ENCODE data around the gene SF3A1. TPM values are rescaled to one million over a fixed set of nuclear protein-coding genes. Genes with fewer than 3 reads are reported as not detected.

Gene SF3A1
- total RNA-seq, 4 donors from 2014 or later: 38.5 to 71.7 (median 60.4) TPM

DNA sequence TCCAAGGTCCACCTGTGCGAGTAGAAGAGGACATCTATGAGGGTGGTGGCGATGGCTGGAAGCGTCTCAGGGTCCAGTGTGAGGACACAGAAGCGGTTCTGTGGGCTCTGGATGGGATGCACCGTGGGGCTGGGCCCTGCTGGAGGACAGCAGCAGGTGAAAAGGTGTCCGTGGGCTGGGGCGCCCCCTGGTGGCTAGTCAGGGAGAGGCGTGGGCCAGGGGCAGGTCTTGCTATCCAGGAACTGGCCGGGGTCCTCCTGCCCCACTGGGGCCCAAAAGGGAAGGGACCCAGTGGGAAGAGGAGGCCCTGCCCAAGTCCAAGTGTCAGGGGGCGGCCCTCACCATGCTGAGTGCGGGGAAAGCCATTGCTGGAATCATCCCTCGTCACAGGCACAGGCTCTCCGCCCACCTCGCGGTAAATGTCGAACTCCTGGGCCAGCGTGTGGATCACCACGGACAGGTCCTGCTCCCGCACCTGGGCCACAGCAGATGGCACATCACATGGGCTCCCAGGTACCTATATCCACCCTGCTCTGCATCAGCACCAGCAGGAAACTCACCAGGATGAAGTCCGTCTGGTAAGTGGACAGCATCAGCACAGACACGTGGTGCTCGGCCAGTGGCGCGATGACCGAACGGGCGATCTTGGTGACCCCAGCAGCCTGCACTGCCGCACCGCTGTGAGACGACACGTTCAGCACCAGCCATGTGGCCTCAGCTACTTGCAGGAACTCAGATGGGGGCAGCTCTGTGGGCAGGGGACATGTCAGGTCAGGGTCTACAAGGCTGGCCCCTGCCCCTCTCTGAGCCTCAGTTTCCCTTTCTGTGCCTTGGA, 69.7 kb downstream of the SF3A1 start:
- TF ChIP-seq, protein P1, sequence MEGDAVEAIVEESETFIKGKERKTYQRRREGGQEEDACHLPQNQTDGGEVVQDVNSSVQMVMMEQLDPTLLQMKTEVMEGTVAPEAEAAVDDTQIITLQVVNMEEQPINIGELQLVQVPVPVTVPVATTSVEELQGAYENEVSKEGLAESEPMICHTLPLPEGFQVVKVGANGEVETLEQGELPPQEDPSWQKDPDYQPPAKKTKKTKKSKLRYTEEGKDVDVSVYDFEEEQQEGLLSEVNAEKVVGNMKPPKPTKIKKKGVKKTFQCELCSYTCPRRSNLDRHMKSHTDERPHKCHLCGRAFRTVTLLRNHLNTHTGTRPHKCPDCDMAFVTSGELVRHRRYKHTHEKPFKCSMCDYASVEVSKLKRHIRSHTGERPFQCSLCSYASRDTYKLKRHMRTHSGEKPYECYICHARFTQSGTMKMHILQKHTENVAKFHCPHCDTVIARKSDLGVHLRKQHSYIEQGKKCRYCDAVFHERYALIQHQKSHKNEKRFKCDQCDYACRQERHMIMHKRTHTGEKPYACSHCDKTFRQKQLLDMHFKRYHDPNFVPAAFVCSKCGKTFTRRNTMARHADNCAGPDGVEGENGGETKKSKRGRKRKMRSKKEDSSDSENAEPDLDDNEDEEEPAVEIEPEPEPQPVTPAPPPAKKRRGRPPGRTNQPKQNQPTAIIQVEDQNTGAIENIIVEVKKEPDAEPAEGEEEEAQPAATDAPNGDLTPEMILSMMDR (IDR thresholded peaks at IDR 0.05): peak in 2 of 3 donors; percentile 85 to 93
- DNase-seq (ENCODE audit: low spot score): peak; percentile 74
- ATAC-seq (ENCODE audit: low FRiP score): no peak

DNA sequence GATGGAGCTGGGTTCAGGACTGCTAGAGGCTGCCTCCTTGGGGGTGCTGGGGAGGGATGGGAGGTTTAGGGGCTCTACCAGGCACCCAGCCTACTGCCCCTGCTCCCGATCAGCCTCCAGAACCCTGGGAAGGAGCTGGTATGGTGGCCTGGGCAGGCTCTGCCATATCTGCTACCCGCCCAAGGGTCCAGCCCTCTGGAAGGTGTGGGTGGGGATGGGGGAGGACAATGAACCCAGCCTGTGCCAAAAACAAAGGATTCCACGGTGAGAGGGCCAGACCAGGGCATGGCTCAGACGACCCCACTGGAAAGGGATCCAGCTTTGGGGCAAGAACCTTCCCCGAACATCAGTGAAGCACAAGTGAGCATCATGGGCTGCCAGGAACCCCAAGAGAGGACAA, 70.4 kb downstream of the SF3A1 start:
- TF ChIP-seq, protein P1 (IDR thresholded peaks at IDR 0.05): no peak
- ATAC-seq (ENCODE audit: low FRiP score) (no peak), DNase-seq (ENCODE audit: low spot score) (no peak)

DNA sequence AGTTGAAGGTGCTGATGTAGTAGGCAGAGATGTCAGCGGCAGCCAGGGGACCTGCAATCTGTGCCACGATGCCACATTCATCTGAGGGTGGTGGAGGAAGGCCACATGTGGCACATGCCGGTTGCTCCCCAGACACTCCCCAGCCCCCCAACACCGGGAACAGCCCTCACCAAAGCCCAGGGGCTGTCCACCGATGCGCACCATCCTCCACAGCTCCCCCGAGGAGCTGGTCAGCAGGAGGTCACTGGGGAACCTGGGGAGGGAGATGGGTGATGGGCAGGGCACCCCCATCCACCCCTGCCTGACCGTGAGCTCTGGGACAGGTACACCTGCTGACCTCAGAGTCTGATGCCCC, 70.9 kb downstream of the SF3A1 start:
- TF ChIP-seq, protein P1 (IDR thresholded peaks at IDR 0.05): no peak
- no peak for DNase-seq (ENCODE audit: low spot score)
- no peak for ATAC-seq (ENCODE audit: low FRiP score)

DNA sequence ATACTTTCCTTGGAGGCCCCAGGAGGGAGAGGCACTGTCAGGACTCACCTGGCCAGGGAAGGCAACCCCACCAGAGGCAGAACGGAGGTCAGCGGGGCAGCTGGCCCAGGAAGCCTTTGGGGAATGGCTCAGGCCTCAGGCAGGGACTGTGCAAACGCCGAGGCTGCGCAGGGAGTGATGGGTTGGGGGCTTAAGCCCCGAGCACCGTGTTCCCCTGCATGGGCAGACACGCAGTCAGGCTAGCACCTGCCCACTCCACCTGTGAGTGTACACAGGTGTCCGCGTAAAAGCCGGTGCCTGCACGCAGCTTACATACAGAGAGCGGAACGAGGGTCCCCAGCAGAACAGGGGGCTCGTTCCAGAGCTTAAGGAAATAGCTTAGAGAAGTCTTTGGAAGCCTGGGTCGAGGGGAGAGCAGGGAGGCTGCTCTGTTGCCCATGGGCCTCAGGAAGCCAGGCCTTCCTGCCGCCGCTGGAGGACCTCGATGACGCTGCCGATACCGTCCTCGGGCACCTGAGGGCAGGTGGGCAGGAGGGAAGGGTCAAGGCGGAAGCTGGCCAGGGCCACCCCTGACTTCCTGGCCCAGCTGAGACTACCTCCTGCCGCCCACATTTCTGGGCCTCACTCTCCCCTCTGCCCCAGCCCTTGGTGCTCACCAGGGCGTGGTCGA, 71.4 kb downstream of the SF3A1 start:
- ATAC-seq (ENCODE audit: low FRiP score) (no peak), DNase-seq (ENCODE audit: low spot score) (no peak)
- TF ChIP-seq, protein P1 (IDR thresholded peaks at IDR 0.05): no peak

DNA sequence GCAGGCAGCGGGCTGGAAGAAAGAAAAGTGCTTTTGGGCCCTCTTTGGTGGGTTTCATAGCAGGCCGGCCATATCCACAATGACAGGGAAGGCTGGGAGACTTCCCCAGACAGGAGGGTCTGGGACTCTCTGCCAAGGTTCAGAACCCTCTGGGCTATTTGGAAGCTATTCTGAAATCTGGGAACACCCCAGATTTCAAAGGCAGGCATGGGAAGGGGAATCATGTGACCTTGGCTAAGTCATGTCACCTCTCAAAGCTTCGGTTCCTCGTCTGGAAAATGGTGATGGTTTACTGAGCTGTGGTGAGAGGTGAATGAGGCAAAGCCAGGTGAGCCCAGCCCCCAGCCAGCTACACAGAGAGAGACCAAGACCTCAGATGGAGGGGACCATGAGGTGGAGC, 72.0 kb downstream of the SF3A1 start:
- TF ChIP-seq, protein P1 (IDR thresholded peaks at IDR 0.05): no peak
- no peak for ATAC-seq (ENCODE audit: low FRiP score)
- no peak for DNase-seq (ENCODE audit: low spot score)

DNA sequence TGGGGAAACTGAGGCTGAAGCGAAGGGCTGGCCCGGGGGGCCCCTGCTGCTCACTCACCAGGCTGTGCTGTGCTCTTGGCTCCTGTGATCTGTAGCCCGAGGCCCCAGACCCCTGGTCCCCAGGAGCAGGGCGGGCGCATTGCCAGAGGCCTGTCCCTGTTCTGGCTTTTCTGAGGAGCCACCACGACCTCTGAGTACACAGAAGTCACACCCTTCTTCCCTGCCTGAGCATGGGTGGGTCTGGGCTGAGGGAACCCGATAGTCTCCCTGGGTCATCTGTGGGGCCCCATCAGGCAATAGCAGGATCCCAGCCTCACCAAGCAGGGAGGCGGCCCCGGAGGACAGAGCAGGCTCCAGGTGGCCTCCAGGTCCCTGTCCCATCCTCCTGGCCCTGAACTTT, 72.5 kb downstream of the SF3A1 start:
- DNase-seq (ENCODE audit: low spot score) (no peak), ATAC-seq (ENCODE audit: low FRiP score) (no peak)
- TF ChIP-seq, protein P1 (IDR thresholded peaks at IDR 0.05): no peak

DNA sequence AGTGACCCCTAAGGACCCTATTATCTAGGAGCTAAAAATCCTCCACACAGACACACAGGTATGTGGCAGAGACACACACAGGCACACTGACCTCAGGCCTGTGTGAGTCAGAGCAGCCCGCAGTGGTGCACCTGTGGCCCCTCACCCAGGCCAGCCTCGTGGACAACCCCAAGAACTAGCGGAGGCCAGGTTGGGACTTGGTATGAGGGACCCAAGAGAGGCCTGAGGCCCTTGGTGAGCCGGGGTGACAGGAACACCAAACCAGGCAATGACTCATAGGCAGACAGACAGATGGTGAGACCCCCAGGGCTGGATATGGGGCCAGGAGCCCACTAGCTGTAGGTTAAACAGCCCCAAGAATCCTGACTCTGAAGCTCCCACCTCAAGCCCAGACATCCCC, 73.4 kb downstream of the SF3A1 start:
- ATAC-seq (ENCODE audit: low FRiP score) (no peak), DNase-seq (ENCODE audit: low spot score) (no peak)
- TF ChIP-seq, protein P1 (IDR thresholded peaks at IDR 0.05): no peak

Data from omental fat pad (tissue), 4 donors.